Measurements from ENCODE around the gene PRKAG3. TPM values are rescaled to one million over a fixed set of nuclear protein-coding genes. Genes with fewer than 3 reads are reported as not detected.
"Not testable (repeated sequence)": the region's sequence is repeated elsewhere in the genome, so short reads cannot be mapped to it uniquely, and the experiment has no call there.

Gene PRKAG3
- total RNA-seq, 1 experiment from 2014 or later = not detected

- H3K4me3 Mint-ChIP-seq (ENCODE audit: unreplicated experiment) = no peak overlapping the region
- BruUV-seq (replicated peaks) = no TSS peak
- Histone ChIP-seq H3K27me3 (replicated peaks; ENCODE audit: control insufficient read depth, insufficient read depth, low read length) (no peaks in the 10 kb centered on the region), H3K9me3 (no peaks in the 10 kb centered on the region), H3K4me1 (peaks cover 15% of the 10 kb centered on the region), H3K36me3 (ENCODE audit: control insufficient read depth, insufficient read depth, low read length) (no peaks in the 10 kb centered on the region), H3K4me3 (ENCODE audit: low read depth, low read length) (no peak overlapping the region)
- H3K4me1 Mint-ChIP-seq (ENCODE audit: low read depth, unreplicated experiment) = peaks cover 26% of the 10 kb centered on the region
- H3K36me3 Mint-ChIP-seq (ENCODE audit: insufficient read depth, unreplicated experiment) = peaks cover 7% of the 10 kb centered on the region
- ChIA-PET CTCF (interaction anchor here (1.3 to 3.6 kb wide), 4 partner anchors 10 to 47 kb away, joined by 3 to 18 read pairs (median 5); no protein-coding TSS in a partner anchor), POLR2A (no interaction called here)
- no peaks in the 10 kb centered on the region for H3K9me3 Mint-ChIP-seq (ENCODE audit: unreplicated experiment)
- no peak overlapping the region for H3K27ac Mint-ChIP-seq (ENCODE audit: unreplicated experiment)
- TF ChIP-seq CTCF (IDR thresholded peaks at IDR 0.05; ENCODE audit: insufficient read depth in 1 of 2, low read depth in 1 of 2, low read length in 1 of 2, severe bottlenecking in 1 of 2, unreplicated experiment in 1 of 2) = no peak
- peaks cover 3% of the 10 kb centered on the region for H3K27me3 Mint-ChIP-seq (ENCODE audit: insufficient read depth, unreplicated experiment)
- intact Hi-C loops (cut with micrococcal nuclease; ENCODE audit: unreplicated experiment) = loop anchor here (5.0 kb wide), 1 partner anchor 141 kb away; the partner anchor contains the start of gene CRYBA2
- no peak for DNase-seq
Measured at GRCh38 chr2:218851286-218851685, 19.7 kb upstream of the PRKAG3 start.

- peaks cover 21% of the 10 kb centered on the region for H3K4me1 Mint-ChIP-seq (ENCODE audit: low read depth, unreplicated experiment)
- no peak for TF ChIP-seq CTCF (IDR thresholded peaks at IDR 0.05; ENCODE audit: insufficient read depth in 1 of 2, low read depth in 1 of 2, low read length in 1 of 2, severe bottlenecking in 1 of 2, unreplicated experiment in 1 of 2)
- DNase-seq = no peak
- H3K36me3 Mint-ChIP-seq (ENCODE audit: insufficient read depth, unreplicated experiment) = peaks cover 7% of the 10 kb centered on the region
- intact Hi-C loops (cut with micrococcal nuclease; ENCODE audit: unreplicated experiment) = loop anchor here (5.0 kb wide), 1 partner anchor 142 kb away; the partner anchor contains the start of gene CRYBA2
- no peaks in the 10 kb centered on the region for H3K9me3 Mint-ChIP-seq (ENCODE audit: unreplicated experiment)
- H3K27me3 Mint-ChIP-seq (ENCODE audit: insufficient read depth, unreplicated experiment) = peaks cover 3% of the 10 kb centered on the region
- Histone ChIP-seq H3K36me3 (ENCODE audit: control insufficient read depth, insufficient read depth, low read length) (no peaks in the 10 kb centered on the region), H3K4me1 (peaks cover 10% of the 10 kb centered on the region), H3K9me3 (no peaks in the 10 kb centered on the region), H3K4me3 (ENCODE audit: low read depth, low read length) (no peak overlapping the region), H3K27me3 (replicated peaks; ENCODE audit: control insufficient read depth, insufficient read depth, low read length) (no peaks in the 10 kb centered on the region)
- ChIA-PET CTCF (interaction anchor here (1.6 to 3.6 kb wide), 2 partner anchors 10 to 47 kb away, joined by 7 to 18 read pairs; no protein-coding TSS in a partner anchor), POLR2A (no interaction called here)
- BruUV-seq (replicated peaks) = no TSS peak
- no peak overlapping the region for H3K27ac Mint-ChIP-seq (ENCODE audit: unreplicated experiment)
- H3K4me3 Mint-ChIP-seq (ENCODE audit: unreplicated experiment) = no peak overlapping the region
Measured at GRCh38 chr2:218850796-218851195, 19.2 kb upstream of the PRKAG3 start.

GRCh38 chr2:218849721-218850120 lies 18.1 kb upstream of the PRKAG3 start:
- Histone ChIP-seq H3K4me1 (peaks cover 6% of the 10 kb centered on the region), H3K4me3 (ENCODE audit: low read depth, low read length) (no peak overlapping the region), H3K36me3 (ENCODE audit: control insufficient read depth, insufficient read depth, low read length) (no peaks in the 10 kb centered on the region), H3K9me3 (no peaks in the 10 kb centered on the region), H3K27me3 (replicated peaks; ENCODE audit: control insufficient read depth, insufficient read depth, low read length) (no peaks in the 10 kb centered on the region)
- no peak overlapping the region for H3K27ac Mint-ChIP-seq (ENCODE audit: unreplicated experiment)
- H3K27me3 Mint-ChIP-seq (ENCODE audit: insufficient read depth, unreplicated experiment) = peaks cover 3% of the 10 kb centered on the region
- no peak overlapping the region for H3K4me3 Mint-ChIP-seq (ENCODE audit: unreplicated experiment)
- no peak for TF ChIP-seq CTCF (IDR thresholded peaks at IDR 0.05; ENCODE audit: insufficient read depth in 1 of 2, low read depth in 1 of 2, low read length in 1 of 2, severe bottlenecking in 1 of 2, unreplicated experiment in 1 of 2)
- H3K36me3 Mint-ChIP-seq (ENCODE audit: insufficient read depth, unreplicated experiment) = peaks cover 7% of the 10 kb centered on the region
- H3K9me3 Mint-ChIP-seq (ENCODE audit: unreplicated experiment) = no peaks in the 10 kb centered on the region
- BruUV-seq (replicated peaks) = no TSS peak
- H3K4me1 Mint-ChIP-seq (ENCODE audit: low read depth, unreplicated experiment) = peaks cover 15% of the 10 kb centered on the region
- intact Hi-C loops (cut with micrococcal nuclease; ENCODE audit: unreplicated experiment) = loop anchor here (5.0 kb wide), 1 partner anchor 143 kb away; the partner anchor contains the start of gene CRYBA2
- ChIA-PET CTCF (interaction anchor here (0.7 to 3.6 kb wide), 3 partner anchors 11 to 48 kb away, joined by 3 to 18 read pairs (median 7); no protein-coding TSS in a partner anchor), POLR2A (interaction anchor here (0.5 kb wide), 1 partner anchor 11 kb away, joined by 3 read pairs; no protein-coding TSS in a partner anchor)
- no peak for DNase-seq

GRCh38 chr2:218846963-218847362 lies 15.4 kb upstream of the PRKAG3 start:
- H3K9me3 ChIP-seq; H3K27ac Mint-ChIP-seq (ENCODE audit: unreplicated experiment); H3K4me3 Mint-ChIP-seq (ENCODE audit: unreplicated experiment); H3K4me1 ChIP-seq; H3K4me3 ChIP-seq (ENCODE audit: low read depth, low read length); H3K27me3 ChIP-seq (replicated peaks; ENCODE audit: control insufficient read depth, insufficient read depth, low read length); H3K4me1 Mint-ChIP-seq (ENCODE audit: low read depth, unreplicated experiment); BruUV-seq (replicated peaks); H3K27me3 Mint-ChIP-seq (ENCODE audit: insufficient read depth, unreplicated experiment); DNase-seq; H3K36me3 ChIP-seq (ENCODE audit: control insufficient read depth, insufficient read depth, low read length); H3K36me3 Mint-ChIP-seq (ENCODE audit: insufficient read depth, unreplicated experiment); H3K9me3 Mint-ChIP-seq (ENCODE audit: unreplicated experiment): not testable (repeated sequence)
- ChIA-PET CTCF (interaction anchor here (0.5 to 2.6 kb wide), 28 partner anchors 8 to 257 kb away, joined by 3 to 77 read pairs (median 4); partner anchors contain the start of genes BCS1L, CYP27A1, RNF25 and STK36), POLR2A (interaction anchor here (1.0 kb wide), 1 partner anchor 188 kb away, joined by 4 read pairs; the partner anchor contains the start of genes BCS1L and ZNF142)
- intact Hi-C loops (cut with micrococcal nuclease; ENCODE audit: unreplicated experiment) = loop anchor here (1.0 to 2.0 kb wide), 8 partner anchors 65 to 278 kb away; partner anchors contain the start of genes CNOT9, CYP27A1 and USP37

- H3K27me3 ChIP-seq (replicated peaks; ENCODE audit: control insufficient read depth, insufficient read depth, low read length); BruUV-seq (replicated peaks); H3K27ac Mint-ChIP-seq (ENCODE audit: unreplicated experiment); H3K4me3 Mint-ChIP-seq (ENCODE audit: unreplicated experiment); POLR2A ChIA-PET; H3K9me3 ChIP-seq; intact Hi-C loops (cut with micrococcal nuclease; ENCODE audit: unreplicated experiment); H3K4me3 ChIP-seq (ENCODE audit: low read depth, low read length); H3K36me3 ChIP-seq (ENCODE audit: control insufficient read depth, insufficient read depth, low read length); H3K27me3 Mint-ChIP-seq (ENCODE audit: insufficient read depth, unreplicated experiment); H3K9me3 Mint-ChIP-seq (ENCODE audit: unreplicated experiment); H3K4me1 ChIP-seq; CTCF ChIA-PET; DNase-seq; H3K36me3 Mint-ChIP-seq (ENCODE audit: insufficient read depth, unreplicated experiment); H3K4me1 Mint-ChIP-seq (ENCODE audit: low read depth, unreplicated experiment): not testable (repeated sequence)
Measured at GRCh38 chr2:218844334-218844733, 12.7 kb upstream of the PRKAG3 start.
